WTC11 (cell line): ENCODE measurements around the gene C10orf90. TPM values are rescaled to one million over a fixed set of nuclear protein-coding genes. Genes with fewer than 3 reads are reported as not detected.

ENCODE experiments used
- ATAC-seq: fragments of 200-7000 bp; cut with Tn5 transposase; 2 replicates; pipeline ENCODE4 v1.10.0; 2021; ENCODE audit warnings: mild to moderate bottlenecking, moderate library complexity
- CTCF ChIA-PET: fragments of 300-600 bp; sonication (Branson Sonifier 250); formaldehyde crosslinking; loops from one replicate; lab custom pipeline; 2021; ENCODE audit warnings: antibody characterized with exemption; lab: Charles Lee
- POLR2A ChIA-PET: fragments of 350-600 bp; sonication (Branson Sonifier 250); formaldehyde crosslinking; loops from one replicate; lab custom pipeline; 2021; ENCODE audit warnings: antibody characterized with exemption; lab: Charles Lee
- DNase-seq: peaks from one replicate; pipeline ENCODE4 v3.0.0; 2021; ENCODE audit warnings: low spot score
- H3K27ac Mint-ChIP-seq: 2 replicates; pipeline ENCODE4 v1.8.0; 2021; ENCODE audit warnings: mixed read lengths
- H3K27me3 Mint-ChIP-seq: 2 replicates; pipeline ENCODE4 v1.8.0; 2021; ENCODE audit warnings: low read depth, mild to moderate bottlenecking, moderate library complexity, mixed read lengths
- H3K36me3 Mint-ChIP-seq: 2 replicates; pipeline ENCODE4 v1.8.0; 2021; ENCODE audit warnings: mixed read lengths
- H3K4me1 Mint-ChIP-seq: 2 replicates; pipeline ENCODE4 v1.8.0; 2022; ENCODE audit warnings: mixed read lengths
- H3K4me3 Mint-ChIP-seq: 2 replicates; pipeline ENCODE4 v1.8.0; 2021; ENCODE audit warnings: mild to moderate bottlenecking, moderate library complexity, mixed read lengths
- H3K9me3 Mint-ChIP-seq: 2 replicates; pipeline ENCODE4 v1.8.0; 2021; ENCODE audit warnings: mixed read lengths
- ELF4 ChIP-seq: sonication (generic); formaldehyde crosslinking; IDR thresholded peaks from 2 replicates; pipeline ENCODE4 v1.8.1; 2022; ENCODE audit warnings: low read depth, mild to moderate bottlenecking, moderate library complexity, missing genetic modification reagents
- EMX1 ChIP-seq: fragments of 250-450 bp; sonication (Bioruptor Pico); IDR thresholded peaks from 2 replicates; pipeline ENCODE4 v1.8.0; 2021; ENCODE audit warnings: mild to moderate bottlenecking
- ESRRA ChIP-seq: sonication (generic); formaldehyde crosslinking; IDR thresholded peaks from 2 replicates; pipeline ENCODE4 v1.8.1; 2022; ENCODE audit warnings: mild to moderate bottlenecking, missing genetic modification reagents, borderline replicate concordance
- ETV6 ChIP-seq: sonication (generic); formaldehyde crosslinking; IDR thresholded peaks from 2 replicates; pipeline ENCODE4 v1.8.1; 2022; ENCODE audit warnings: mild to moderate bottlenecking, missing genetic modification reagents
- FOXK1 ChIP-seq: sonication (generic); formaldehyde crosslinking; IDR thresholded peaks from 2 replicates; pipeline ENCODE4 v1.8.0; 2022; ENCODE audit warnings: mild to moderate bottlenecking, moderate library complexity, missing genetic modification reagents
- GABPB1 ChIP-seq: sonication (generic); formaldehyde crosslinking; IDR thresholded peaks from 2 replicates; pipeline ENCODE4 v1.8.1; 2023; ENCODE audit warnings: mild to moderate bottlenecking, missing genetic modification reagents
- NR2C2 ChIP-seq: sonication (generic); formaldehyde crosslinking; IDR thresholded peaks from 2 replicates; pipeline ENCODE4 v1.8.0; 2022; ENCODE audit warnings: mild to moderate bottlenecking, missing genetic modification reagents
- OVOL2 ChIP-seq: fragments of 250-450 bp; sonication (Bioruptor Pico); IDR thresholded peaks from 2 replicates; pipeline ENCODE4 v1.9.0; 2021; ENCODE audit warnings: mild to moderate bottlenecking, borderline replicate concordance
- RELA ChIP-seq: sonication (generic); formaldehyde crosslinking; IDR thresholded peaks from 2 replicates; pipeline ENCODE4 v1.8.1; 2022; ENCODE audit warnings: missing genetic modification reagents, mild to moderate bottlenecking, borderline replicate concordance
- RORB ChIP-seq: fragments of 250-450 bp; sonication (Bioruptor Pico); IDR thresholded peaks from 2 replicates; pipeline ENCODE4 v1.9.0; 2021; ENCODE audit warnings: mild to moderate bottlenecking
- SMAD3 ChIP-seq: sonication (generic); formaldehyde crosslinking; IDR thresholded peaks from 2 replicates; pipeline ENCODE4 v1.8.0; 2022; ENCODE audit warnings: missing genetic modification reagents, mild to moderate bottlenecking, borderline replicate concordance
- SMAD4 ChIP-seq: sonication (generic); formaldehyde crosslinking; IDR thresholded peaks from 2 replicates; pipeline ENCODE4 v1.8.0; 2022; ENCODE audit warnings: mild to moderate bottlenecking, missing genetic modification reagents
- SOX15 ChIP-seq: fragments of 250-450 bp; sonication (Bioruptor Pico); IDR thresholded peaks from 2 replicates; pipeline ENCODE4 v1.9.0; 2021; ENCODE audit warnings: mild to moderate bottlenecking
- TEAD4 ChIP-seq: sonication (generic); formaldehyde crosslinking; IDR thresholded peaks from 2 replicates; pipeline ENCODE4 v1.8.0; 2022; ENCODE audit warnings: mild to moderate bottlenecking, missing genetic modification reagents
- ZBTB21 ChIP-seq: sonication (generic); formaldehyde crosslinking; IDR thresholded peaks from 2 replicates; pipeline ENCODE4 v1.8.1; 2023; ENCODE audit warnings: mild to moderate bottlenecking, missing genetic modification reagents, borderline replicate concordance
- ZNF219 ChIP-seq: sonication (generic); formaldehyde crosslinking; IDR thresholded peaks from 2 replicates; pipeline ENCODE4 v1.8.0; 2023; ENCODE audit warnings: missing genetic modification reagents, mild to moderate bottlenecking, borderline replicate concordance
- ZNF423 ChIP-seq: fragments of 250-450 bp; sonication (Bioruptor Pico); IDR thresholded peaks from 2 replicates; pipeline ENCODE4 v2.1.2; 2022; ENCODE audit warnings: mild to moderate bottlenecking, moderate library complexity
- total RNA-seq: library from RNA; stranded (reverse); gene quantifications from 3 replicates; pipeline ENCODE4 v1.2.3, GENCODE V29; 2021
- TF ChIP-seq, protein P1 (sequence below): sonication (generic); formaldehyde crosslinking; IDR thresholded peaks from 2 replicates; pipeline ENCODE4 v1.8.0; 2022; ENCODE audit warnings: mild to moderate bottlenecking, missing genetic modification reagents
- TF ChIP-seq, protein P2 (sequence below): sonication (generic); formaldehyde crosslinking; IDR thresholded peaks from 2 replicates; pipeline ENCODE4 v1.8.1; 2023; ENCODE audit warnings: mild to moderate bottlenecking, moderate library complexity, missing genetic modification reagents
- TF ChIP-seq, protein P3 (sequence below): sonication (generic); formaldehyde crosslinking; conservative IDR thresholded peaks from 2 replicates; pipeline ENCODE4 v1.8.1; 2023; ENCODE audit warnings: mild to moderate bottlenecking, low read depth, missing genetic modification reagents, moderate library complexity
- TF ChIP-seq, protein P4 (sequence below): fragments of 250-450 bp; sonication (Bioruptor Pico); IDR thresholded peaks from 2 replicates; pipeline ENCODE4 v1.9.0; 2021; ENCODE audit warnings: mild to moderate bottlenecking
- TF ChIP-seq, protein P5 (sequence below): fragments of 250-450 bp; sonication (Bioruptor Pico); IDR thresholded peaks from 2 replicates; pipeline ENCODE4 v1.9.0; 2021; ENCODE audit warnings: mild to moderate bottlenecking

The C10orf90 gene
- total RNA-seq, 1 experiment from 2014 or later: 0.85 TPM

DNA sequence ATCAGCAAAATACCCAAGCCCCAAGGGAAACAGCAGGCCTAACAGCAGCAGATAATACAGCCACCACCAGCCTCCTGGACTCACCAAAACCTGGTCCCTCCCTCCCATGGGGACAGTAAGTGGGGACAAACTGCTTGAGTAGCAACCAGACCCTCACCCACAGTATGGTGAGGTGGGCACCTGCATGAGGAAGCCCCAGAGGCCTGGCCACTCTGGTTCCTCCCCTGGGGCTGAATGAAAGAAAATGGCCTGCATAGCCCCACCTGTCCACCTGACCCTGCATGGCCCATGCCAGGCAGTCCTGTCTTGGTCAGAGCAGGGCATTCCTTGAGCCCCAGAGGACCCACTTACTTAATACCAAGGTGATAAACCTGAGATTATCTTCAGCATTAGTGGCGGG lies 13.0 kb upstream of the C10orf90 start (continued):
- no peak for TF ChIP-seq SOX15 (CRISPR knock-in tag)
- no peak for TF ChIP-seq NR2C2 (CRISPR knock-in tag)

DNA sequence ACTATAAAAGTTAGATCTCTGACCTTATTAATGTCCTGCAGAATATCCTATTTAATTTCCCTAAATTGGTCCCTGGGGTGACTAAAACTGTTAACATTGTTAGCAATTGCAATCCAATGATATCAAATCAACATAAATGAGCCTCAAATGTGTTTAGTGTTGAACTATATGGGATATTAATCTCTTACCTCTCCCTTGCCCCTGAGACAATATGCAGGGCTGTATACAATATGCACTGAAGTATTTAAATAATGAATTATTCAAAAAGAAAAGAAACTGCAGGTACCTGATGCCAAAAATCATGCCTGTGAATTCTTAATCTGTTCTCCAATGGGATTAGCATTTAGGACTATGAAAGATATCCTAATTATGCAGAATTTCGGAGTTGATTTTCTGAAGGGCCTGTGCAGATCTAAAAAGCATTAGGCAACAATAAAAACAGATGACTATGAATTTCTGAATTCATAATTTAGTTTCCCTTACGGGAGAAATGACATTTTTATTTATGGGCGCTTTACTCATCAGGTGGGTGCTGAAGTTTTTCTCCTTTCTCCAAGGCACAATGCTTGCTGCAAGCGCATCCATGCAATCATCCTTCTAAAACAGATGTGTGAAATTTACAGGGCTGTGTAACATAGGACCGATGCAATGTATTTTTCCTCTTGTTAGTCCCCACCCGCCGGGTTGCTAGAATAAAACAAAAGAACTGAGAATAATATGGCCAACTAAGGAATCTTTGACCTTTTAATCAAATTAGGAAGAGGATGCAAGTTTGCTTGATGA lies 5.4 kb upstream of the C10orf90 start:
- Mint-ChIP-seq H3K4me1 (peaks cover 13% of the 10 kb centered on the region), H3K27me3 (peaks cover 5% of the 10 kb centered on the region; the same call in 1 of the 2 replicates), H3K9me3 (peaks cover 12% of the 10 kb centered on the region), H3K36me3 (peaks cover 7% of the 10 kb centered on the region), H3K27ac (no peak overlapping the region), H3K4me3 (no peak overlapping the region)
- ChIA-PET CTCF (no interaction called here), POLR2A (no interaction called here)
- no peak for DNase-seq
- TF ChIP-seq EMX1 (CRISPR knock-in tag) (no peak), ZNF219 (CRISPR knock-in tag) (no peak), ZNF423 (CRISPR knock-in tag) (no peak), ELF4 (CRISPR knock-in tag) (no peak), ESRRA (no peak), SMAD4 (CRISPR knock-in tag) (no peak), ZBTB21 (CRISPR knock-in tag) (no peak)
- TF ChIP-seq, protein P1, sequence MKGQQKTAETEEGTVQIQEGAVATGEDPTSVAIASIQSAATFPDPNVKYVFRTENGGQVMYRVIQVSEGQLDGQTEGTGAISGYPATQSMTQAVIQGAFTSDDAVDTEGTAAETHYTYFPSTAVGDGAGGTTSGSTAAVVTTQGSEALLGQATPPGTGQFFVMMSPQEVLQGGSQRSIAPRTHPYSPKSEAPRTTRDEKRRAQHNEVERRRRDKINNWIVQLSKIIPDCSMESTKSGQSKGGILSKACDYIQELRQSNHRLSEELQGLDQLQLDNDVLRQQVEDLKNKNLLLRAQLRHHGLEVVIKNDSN (CRISPR knock-in tag): no peak
- TF ChIP-seq, protein P2, sequence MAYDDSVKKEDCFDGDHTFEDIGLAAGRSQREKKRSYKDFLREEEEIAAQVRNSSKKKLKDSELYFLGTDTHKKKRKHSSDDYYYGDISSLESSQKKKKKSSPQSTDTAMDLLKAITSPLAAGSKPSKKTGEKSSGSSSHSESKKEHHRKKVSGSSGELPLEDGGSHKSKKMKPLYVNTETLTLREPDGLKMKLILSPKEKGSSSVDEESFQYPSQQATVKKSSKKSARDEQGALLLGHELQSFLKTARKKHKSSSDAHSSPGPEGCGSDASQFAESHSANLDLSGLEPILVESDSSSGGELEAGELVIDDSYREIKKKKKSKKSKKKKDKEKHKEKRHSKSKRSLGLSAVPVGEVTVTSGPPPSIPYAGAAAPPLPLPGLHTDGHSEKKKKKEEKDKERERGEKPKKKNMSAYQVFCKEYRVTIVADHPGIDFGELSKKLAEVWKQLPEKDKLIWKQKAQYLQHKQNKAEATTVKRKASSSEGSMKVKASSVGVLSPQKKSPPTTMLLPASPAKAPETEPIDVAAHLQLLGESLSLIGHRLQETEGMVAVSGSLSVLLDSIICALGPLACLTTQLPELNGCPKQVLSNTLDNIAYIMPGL (CRISPR knock-in tag): no peak
- TF ChIP-seq, protein P3, sequence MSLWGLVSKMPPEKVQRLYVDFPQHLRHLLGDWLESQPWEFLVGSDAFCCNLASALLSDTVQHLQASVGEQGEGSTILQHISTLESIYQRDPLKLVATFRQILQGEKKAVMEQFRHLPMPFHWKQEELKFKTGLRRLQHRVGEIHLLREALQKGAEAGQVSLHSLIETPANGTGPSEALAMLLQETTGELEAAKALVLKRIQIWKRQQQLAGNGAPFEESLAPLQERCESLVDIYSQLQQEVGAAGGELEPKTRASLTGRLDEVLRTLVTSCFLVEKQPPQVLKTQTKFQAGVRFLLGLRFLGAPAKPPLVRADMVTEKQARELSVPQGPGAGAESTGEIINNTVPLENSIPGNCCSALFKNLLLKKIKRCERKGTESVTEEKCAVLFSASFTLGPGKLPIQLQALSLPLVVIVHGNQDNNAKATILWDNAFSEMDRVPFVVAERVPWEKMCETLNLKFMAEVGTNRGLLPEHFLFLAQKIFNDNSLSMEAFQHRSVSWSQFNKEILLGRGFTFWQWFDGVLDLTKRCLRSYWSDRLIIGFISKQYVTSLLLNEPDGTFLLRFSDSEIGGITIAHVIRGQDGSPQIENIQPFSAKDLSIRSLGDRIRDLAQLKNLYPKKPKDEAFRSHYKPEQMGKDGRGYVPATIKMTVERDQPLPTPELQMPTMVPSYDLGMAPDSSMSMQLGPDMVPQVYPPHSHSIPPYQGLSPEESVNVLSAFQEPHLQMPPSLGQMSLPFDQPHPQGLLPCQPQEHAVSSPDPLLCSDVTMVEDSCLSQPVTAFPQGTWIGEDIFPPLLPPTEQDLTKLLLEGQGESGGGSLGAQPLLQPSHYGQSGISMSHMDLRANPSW (CRISPR knock-in tag): no peak
- ATAC-seq: no peak

DNA sequence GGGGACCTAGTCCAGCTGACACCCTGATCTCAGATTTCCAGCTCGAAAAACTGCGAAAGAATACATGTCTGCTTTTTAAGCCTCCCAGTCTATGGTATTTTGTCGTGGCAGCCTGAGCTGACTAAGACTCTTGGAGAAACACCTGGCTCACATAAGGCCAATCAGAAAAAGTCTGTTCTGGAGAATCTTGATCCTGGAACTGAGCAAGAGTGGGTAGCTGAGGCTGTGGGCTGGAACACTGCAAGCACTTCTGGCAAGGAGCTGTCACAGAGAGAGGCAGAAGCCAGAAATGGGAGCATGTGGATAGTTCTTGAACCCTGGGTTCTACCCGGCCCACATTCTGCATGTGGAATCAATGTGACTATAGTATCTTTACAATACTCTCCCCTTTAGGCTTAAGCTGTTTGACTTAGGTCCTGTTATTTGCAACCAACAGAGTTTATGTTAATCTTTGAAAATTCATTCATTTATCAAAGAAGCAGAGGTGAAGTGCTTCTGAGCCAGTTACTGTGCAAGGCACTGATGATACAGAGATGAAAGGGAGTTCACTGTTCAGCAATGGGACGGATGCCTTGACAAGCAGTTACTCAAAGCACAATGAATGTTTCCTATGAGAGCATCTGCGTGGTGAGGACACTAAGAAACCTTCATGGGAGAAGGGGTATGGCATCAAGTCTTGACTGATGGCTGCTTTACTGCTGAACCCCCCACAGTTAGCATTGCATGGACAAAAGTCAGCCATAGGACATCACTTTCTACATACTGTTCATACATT lies 4.4 kb upstream of the C10orf90 start:
- Mint-ChIP-seq H3K27ac (no peak overlapping the region), H3K27me3 (peaks cover 5% of the 10 kb centered on the region; the same call in 1 of the 2 replicates), H3K4me1 (peaks cover 20% of the 10 kb centered on the region), H3K4me3 (no peak overlapping the region), H3K36me3 (peaks cover 7% of the 10 kb centered on the region), H3K9me3 (peaks cover 12% of the 10 kb centered on the region)
- TF ChIP-seq ELF4 (CRISPR knock-in tag): no peak
- no peak for TF ChIP-seq OVOL2 (CRISPR knock-in tag)
- no peak for TF ChIP-seq TEAD4
- TF ChIP-seq GABPB1: no peak
- no peak for TF ChIP-seq ZNF423 (CRISPR knock-in tag)
- no peak for TF ChIP-seq ETV6 (CRISPR knock-in tag)
- TF ChIP-seq EMX1 (CRISPR knock-in tag): no peak
- no peak for TF ChIP-seq SMAD4 (CRISPR knock-in tag)
- TF ChIP-seq, protein P1 (CRISPR knock-in tag): no peak
- TF ChIP-seq, protein P4, sequence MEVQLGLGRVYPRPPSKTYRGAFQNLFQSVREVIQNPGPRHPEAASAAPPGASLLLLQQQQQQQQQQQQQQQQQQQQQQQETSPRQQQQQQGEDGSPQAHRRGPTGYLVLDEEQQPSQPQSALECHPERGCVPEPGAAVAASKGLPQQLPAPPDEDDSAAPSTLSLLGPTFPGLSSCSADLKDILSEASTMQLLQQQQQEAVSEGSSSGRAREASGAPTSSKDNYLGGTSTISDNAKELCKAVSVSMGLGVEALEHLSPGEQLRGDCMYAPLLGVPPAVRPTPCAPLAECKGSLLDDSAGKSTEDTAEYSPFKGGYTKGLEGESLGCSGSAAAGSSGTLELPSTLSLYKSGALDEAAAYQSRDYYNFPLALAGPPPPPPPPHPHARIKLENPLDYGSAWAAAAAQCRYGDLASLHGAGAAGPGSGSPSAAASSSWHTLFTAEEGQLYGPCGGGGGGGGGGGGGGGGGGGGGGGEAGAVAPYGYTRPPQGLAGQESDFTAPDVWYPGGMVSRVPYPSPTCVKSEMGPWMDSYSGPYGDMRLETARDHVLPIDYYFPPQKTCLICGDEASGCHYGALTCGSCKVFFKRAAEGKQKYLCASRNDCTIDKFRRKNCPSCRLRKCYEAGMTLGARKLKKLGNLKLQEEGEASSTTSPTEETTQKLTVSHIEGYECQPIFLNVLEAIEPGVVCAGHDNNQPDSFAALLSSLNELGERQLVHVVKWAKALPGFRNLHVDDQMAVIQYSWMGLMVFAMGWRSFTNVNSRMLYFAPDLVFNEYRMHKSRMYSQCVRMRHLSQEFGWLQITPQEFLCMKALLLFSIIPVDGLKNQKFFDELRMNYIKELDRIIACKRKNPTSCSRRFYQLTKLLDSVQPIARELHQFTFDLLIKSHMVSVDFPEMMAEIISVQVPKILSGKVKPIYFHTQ (CRISPR knock-in tag): no peak
- no peak for TF ChIP-seq SMAD3 (CRISPR knock-in tag)
- TF ChIP-seq FOXK1 (CRISPR knock-in tag): no peak
- no peak for TF ChIP-seq ESRRA
- TF ChIP-seq RELA (CRISPR knock-in tag): no peak
- TF ChIP-seq RORB (CRISPR knock-in tag): no peak
- TF ChIP-seq, protein P5, sequence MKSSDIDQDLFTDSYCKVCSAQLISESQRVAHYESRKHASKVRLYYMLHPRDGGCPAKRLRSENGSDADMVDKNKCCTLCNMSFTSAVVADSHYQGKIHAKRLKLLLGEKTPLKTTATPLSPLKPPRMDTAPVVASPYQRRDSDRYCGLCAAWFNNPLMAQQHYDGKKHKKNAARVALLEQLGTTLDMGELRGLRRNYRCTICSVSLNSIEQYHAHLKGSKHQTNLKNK: no peak
- POLR2A ChIA-PET: no interaction called here
- ATAC-seq: no peak
- CTCF ChIA-PET: no interaction called here
- DNase-seq: no peak
